Astrocyte (in vitro differentiated cells and primary cell): ENCODE data around the gene GSTCD.

ENCODE experiments used
- EZH2 ChIP-seq: IDR thresholded peaks from 2 replicates; pipeline ENCODE4 v1.6.1; 2012; ENCODE audit warnings: mild to moderate bottlenecking, low read length, inconsistent platforms; ENCODE audit not compliant: insufficient read depth
- TF ChIP-seq, protein P1 (sequence below): IDR thresholded peaks from 2 replicates; pipeline ENCODE4 v1.5.1; 2011; ENCODE audit warnings: low read depth, mild to moderate bottlenecking, inconsistent platforms, low read length, moderate library complexity; ENCODE audit not compliant: insufficient read depth

GRCh38 chr4:105662935-105663675, 45.5 kb upstream of the GSTCD start:
- TF ChIP-seq, protein P1, sequence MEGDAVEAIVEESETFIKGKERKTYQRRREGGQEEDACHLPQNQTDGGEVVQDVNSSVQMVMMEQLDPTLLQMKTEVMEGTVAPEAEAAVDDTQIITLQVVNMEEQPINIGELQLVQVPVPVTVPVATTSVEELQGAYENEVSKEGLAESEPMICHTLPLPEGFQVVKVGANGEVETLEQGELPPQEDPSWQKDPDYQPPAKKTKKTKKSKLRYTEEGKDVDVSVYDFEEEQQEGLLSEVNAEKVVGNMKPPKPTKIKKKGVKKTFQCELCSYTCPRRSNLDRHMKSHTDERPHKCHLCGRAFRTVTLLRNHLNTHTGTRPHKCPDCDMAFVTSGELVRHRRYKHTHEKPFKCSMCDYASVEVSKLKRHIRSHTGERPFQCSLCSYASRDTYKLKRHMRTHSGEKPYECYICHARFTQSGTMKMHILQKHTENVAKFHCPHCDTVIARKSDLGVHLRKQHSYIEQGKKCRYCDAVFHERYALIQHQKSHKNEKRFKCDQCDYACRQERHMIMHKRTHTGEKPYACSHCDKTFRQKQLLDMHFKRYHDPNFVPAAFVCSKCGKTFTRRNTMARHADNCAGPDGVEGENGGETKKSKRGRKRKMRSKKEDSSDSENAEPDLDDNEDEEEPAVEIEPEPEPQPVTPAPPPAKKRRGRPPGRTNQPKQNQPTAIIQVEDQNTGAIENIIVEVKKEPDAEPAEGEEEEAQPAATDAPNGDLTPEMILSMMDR, result no peak
- no peak for TF ChIP-seq EZH2
